Effector memory CD4-positive, alpha-beta T cell (primary cell): Measurements from ENCODE around the gene CACNG1.

ENCODE experiments used
- DNase-seq, 3 donors: peaks; one replicate each; pipeline ENCODE4 v3.0.0-alpha.2; 2020
- H3K27ac ChIP-seq: 2 replicates; pipeline ENCODE4 v1.7.0; 2013; ENCODE audit warnings: mild to moderate bottlenecking, low read length, moderate library complexity; ENCODE audit not compliant: insufficient read depth, poor library complexity, severe bottlenecking
- H3K27me3 ChIP-seq: replicated peaks from 2 replicates; pipeline ENCODE4 v1.7.0; 2013; ENCODE audit warnings: mild to moderate bottlenecking, low read length; ENCODE audit not compliant: insufficient read depth, control insufficient read depth, poor library complexity, severe bottlenecking
- H3K36me3 ChIP-seq: 2 replicates; pipeline ENCODE4 v1.7.0; 2013; ENCODE audit warnings: mild to moderate bottlenecking, low read length, moderate library complexity; ENCODE audit not compliant: control insufficient read depth, insufficient read depth
- H3K4me1 ChIP-seq: 2 replicates; pipeline ENCODE4 v1.7.0; 2013; ENCODE audit warnings: low read length, mild to moderate bottlenecking; ENCODE audit not compliant: control insufficient read depth, insufficient read depth, poor library complexity, severe bottlenecking
- H3K4me3 ChIP-seq: 2 replicates; pipeline ENCODE4 v1.7.0; 2013; ENCODE audit warnings: low read length, low read depth, mild to moderate bottlenecking; ENCODE audit not compliant: insufficient read depth, poor library complexity, severe bottlenecking
- H3K9me3 ChIP-seq: 2 replicates; pipeline ENCODE4 v1.7.0; 2013; ENCODE audit warnings: mild to moderate bottlenecking, low read length, moderate library complexity; ENCODE audit not compliant: control insufficient read depth
- total RNA-seq, 3 donors: gene quantifications; one replicate each; lab custom pipeline; 2026; lab: John Stamatoyannopoulos, UW

CACNG1 gene, protein sequence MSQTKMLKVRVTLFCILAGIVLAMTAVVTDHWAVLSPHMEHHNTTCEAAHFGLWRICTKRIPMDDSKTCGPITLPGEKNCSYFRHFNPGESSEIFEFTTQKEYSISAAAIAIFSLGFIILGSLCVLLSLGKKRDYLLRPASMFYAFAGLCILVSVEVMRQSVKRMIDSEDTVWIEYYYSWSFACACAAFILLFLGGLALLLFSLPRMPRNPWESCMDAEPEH
- total RNA-seq, result 0 reads per million in 3 donors

DNA sequence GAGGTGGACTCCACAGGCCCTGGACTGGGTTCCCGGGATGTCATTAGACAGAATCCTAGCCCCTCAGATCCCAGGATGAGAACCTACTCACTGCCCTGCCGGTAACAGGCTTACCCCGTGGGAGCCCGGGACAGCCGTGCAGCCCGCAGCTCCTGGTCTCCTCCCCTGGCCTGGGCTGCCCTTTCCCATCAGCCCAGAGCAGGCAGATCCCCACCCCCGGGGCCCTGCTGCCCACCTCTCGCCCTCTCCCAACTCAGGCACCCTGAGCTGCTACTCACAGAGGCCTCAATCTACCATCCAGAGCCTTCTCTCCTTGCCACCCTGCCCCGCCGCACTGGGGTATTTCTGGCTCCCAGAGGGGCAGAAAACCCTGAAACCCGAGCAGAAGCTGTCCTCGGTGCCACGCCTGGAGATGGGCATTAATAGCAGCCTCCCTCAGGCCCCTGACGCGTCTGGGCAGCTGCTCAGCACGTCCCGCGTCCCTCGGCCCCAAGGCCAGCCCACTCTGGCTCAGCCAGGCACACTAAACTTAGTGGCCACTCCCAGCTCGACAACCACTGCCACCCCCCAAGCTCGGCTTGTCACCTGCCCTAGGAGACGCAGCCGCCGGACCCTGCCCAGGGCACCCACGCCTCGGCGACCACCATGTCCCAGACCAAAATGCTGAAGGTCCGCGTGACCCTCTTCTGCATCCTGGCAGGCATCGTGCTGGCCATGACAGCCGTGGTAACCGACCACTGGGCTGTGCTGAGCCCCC is at the start of gene CACNG1:
TSS of gene CACNG1 (plus strand) at position 539 of the 757 bp plus-strand sequence. CDS start at position 646, 107 bp downstream.
- Histone ChIP-seq H3K27ac (no peak within 1 kb of the TSS), H3K4me3 (no peak within 1 kb of the TSS), H3K4me1 (no peaks in the 10 kb centered on the region), H3K9me3 (peaks cover 3% of the 10 kb centered on the region), H3K27me3 (no peaks in the 10 kb centered on the region), H3K36me3 (no peaks in the 10 kb centered on the region)
- DNase-seq, result no peak

DNA sequence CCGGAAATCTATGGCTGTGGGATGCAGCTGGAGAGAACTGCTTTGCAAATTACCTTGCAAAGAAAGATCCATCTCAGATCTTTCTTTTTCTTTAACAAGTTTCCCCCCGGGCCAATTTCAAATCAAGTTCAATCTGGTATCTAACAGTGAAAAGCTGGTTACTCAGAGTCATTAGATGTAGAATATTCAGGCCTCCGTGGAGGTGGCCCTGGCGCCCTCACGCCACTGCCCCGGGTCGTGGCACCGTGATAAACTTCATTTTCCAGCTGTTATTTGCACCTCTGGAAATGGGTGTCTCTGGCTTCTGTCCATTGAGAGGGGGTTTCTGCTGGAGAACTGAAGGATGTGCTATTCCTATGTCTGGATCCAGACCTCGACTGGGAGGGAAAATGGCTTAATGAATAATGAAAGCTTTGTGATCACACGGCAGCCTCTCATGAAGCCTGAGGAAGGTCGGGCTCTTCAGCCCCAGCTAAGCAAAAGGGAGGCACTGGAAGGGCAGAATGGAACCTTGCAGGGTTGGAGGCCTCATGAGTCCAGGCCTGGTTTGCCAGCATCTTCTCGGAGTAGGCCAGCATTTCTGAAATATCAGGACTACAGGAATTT is 49.3 kb upstream of the CACNG1 start:
- no peak overlapping the region for H3K4me3 ChIP-seq

DNA sequence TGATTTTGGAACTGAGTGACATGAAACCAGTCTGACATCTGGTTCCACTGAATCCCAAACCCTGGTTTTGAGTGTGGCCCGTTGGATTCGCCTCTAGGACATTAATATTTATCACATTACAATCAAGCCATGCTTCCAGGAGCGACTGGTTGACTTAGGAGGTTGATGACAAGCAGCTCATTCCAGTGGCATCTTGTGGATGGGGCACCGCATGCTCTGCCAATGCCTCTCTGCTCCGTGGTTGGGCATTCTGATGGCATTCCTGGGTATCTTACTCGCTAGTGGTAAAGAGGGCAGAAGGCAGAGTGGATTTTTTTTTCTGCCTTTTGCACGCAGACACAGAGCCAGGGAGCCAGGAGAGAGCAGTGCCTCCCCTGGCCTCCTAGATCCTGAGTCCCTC is 48.4 kb upstream of the CACNG1 start:
- Histone ChIP-seq H3K27ac (no peak overlapping the region), H3K4me1 (no peaks in the 10 kb centered on the region), H3K4me3 (no peak overlapping the region), H3K9me3 (no peaks in the 10 kb centered on the region), H3K36me3 (no peaks in the 10 kb centered on the region), H3K27me3 (no peaks in the 10 kb centered on the region)
- no peak for DNase-seq

More for the DNA sequence above, 49.3 kb upstream of the CACNG1 start:
- Histone ChIP-seq H3K27ac (no peak overlapping the region), H3K36me3 (no peaks in the 10 kb centered on the region), H3K27me3 (peaks cover 1% of the 10 kb centered on the region), H3K9me3 (no peaks in the 10 kb centered on the region), H3K4me1 (no peaks in the 10 kb centered on the region)
- no peak for DNase-seq

DNA sequence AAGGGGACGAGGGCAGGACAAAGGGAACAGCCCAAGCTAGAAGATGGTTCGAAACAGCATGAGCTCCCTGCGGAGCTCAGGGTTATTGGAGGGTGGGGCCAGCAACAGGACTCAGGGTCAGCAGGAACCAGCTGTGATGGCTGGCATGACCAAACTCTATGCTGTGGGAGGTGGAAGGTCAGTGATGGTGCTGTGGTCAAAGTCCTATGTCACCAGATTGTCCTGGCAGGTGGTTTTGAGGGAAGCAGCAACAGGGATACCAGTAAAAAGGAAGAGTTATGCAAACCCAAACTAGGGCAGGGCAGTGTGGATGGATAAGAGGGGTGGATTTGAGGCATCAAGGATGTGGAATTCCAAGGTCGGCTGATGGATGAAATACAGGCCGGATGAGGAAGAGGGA is 47.4 kb upstream of the CACNG1 start:
- Histone ChIP-seq H3K27ac (no peak overlapping the region), H3K4me1 (no peaks in the 10 kb centered on the region), H3K36me3 (no peaks in the 10 kb centered on the region), H3K4me3 (no peak overlapping the region), H3K27me3 (no peaks in the 10 kb centered on the region), H3K9me3 (no peaks in the 10 kb centered on the region)
- no peak for DNase-seq

DNA sequence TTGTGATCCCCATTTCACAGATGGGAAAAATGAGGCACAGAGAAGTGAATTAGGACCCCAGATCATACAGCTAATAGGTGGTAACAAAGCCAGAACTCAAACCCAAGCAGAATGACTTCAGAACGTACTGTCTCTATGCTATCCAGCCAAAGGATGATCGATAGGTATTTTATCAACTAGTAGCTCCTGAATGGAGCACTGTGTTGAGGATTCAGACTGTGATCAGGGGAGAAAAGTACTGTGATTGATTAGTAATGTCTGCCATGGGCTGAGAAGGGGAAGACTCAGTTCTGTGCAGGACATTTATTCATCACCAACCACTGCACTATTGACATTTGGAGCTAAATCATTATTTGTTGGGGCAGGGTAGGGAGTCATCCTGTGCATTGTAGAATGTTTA is 41.1 kb upstream of the CACNG1 start:
- Histone ChIP-seq H3K27me3 (no peaks in the 10 kb centered on the region), H3K36me3 (no peaks in the 10 kb centered on the region), H3K9me3 (no peaks in the 10 kb centered on the region), H3K4me3 (no peak overlapping the region), H3K27ac (no peak overlapping the region), H3K4me1 (no peaks in the 10 kb centered on the region)
- no peak for DNase-seq

DNA sequence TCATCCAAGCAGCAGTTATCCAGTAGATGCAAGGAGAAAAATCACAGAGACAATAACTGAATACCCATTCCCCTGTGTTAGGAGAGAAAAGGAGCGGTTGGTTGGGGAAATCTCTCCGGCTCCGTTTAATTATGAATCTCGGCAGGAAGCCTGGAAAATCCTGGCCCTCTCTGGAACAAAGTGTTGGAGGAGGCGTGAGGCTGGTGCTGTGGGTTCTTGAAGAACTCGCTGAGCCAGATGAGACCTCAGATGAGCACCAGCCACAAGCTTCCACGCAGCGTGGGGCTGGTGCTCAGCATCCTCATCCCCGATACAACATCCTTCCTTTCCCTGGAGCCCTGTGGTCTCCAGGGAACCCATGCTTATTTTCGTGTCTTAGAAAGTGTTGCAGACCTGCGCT is 40.2 kb upstream of the CACNG1 start:
- Histone ChIP-seq H3K36me3 (no peaks in the 10 kb centered on the region), H3K27me3 (no peaks in the 10 kb centered on the region), H3K9me3 (no peaks in the 10 kb centered on the region), H3K4me1 (no peaks in the 10 kb centered on the region), H3K4me3 (no peak overlapping the region), H3K27ac (no peak overlapping the region)
- DNase-seq, result no peak

DNA sequence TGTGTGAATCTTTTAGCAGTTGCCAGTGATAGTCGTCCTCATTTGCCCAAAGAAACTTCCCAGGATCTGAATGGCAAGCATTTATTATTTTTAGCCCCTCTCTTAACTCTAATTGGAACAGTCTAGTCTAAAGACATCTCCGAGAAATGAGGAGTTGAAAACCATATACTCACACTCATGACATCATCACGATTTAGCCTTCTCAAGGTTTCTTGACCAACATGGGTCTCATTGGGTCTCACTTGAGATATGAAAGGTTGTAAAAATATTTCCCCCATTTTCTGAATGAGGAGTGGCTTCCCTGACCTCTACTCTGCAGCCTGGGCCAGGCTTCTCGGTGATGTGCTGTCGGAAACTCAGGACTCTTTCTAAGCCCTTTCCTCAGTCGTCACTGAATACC is 37.1 kb upstream of the CACNG1 start:
- Histone ChIP-seq H3K27ac (no peak overlapping the region), H3K9me3 (no peaks in the 10 kb centered on the region), H3K36me3 (no peaks in the 10 kb centered on the region), H3K4me1 (no peaks in the 10 kb centered on the region), H3K27me3 (no peaks in the 10 kb centered on the region), H3K4me3 (no peak overlapping the region)
- no peak for DNase-seq

DNA sequence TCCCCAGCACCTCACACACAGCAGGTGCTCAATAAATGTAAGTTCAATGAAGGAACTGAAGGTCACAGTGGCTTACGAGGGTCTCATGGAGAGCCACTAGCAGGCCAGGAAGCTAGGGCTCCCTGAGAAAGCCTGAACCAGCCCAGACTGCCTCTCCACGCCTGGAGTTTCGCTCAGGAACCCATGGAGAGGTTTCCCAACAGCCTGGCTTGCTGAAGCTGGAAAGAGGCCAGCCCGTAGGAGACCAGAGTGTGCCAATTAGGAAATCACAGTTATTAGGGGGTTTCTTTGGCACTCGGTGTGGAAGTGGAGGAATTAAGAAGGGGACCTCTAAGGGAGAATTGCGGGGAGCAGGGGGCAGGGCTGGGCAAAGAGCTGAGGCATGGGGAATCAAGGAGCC is 36.3 kb upstream of the CACNG1 start:
- Histone ChIP-seq H3K4me1 (no peaks in the 10 kb centered on the region), H3K4me3 (no peak overlapping the region), H3K36me3 (no peaks in the 10 kb centered on the region), H3K27me3 (no peaks in the 10 kb centered on the region), H3K27ac (no peak overlapping the region), H3K9me3 (no peaks in the 10 kb centered on the region)
- no peak for DNase-seq

DNA sequence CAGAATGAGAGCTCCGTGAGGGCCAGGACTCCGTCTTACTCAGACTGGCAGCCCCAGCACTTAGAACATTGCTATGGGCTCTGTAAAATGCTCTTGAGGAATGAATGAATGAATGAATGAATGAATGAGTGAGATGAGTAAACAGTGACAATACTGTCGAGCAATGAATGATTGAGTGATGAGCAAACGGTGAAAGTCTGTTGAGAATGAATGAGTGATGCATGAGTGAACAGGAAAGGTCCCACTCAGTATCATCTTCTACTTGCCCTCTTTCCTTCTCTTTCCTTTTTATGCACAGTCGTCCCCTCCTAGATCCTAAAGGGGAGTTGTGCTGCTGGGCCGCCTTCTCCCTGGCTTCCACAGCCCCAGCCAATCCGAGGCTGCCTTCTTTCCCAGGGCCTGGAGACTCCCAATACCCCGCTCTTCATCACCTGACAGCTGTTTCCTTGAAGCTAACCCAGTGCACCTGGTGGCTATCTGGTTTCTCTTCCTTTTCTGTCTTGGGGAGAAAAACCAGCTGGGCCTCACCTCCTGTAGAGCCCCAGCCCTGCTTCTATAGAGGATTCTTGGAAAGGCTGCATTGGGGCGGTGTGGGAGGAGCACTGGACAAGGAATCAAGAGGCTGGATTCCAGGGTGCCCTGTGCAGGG is 32.7 kb upstream of the CACNG1 start:
- Histone ChIP-seq H3K9me3 (no peaks in the 10 kb centered on the region), H3K27me3 (no peaks in the 10 kb centered on the region), H3K4me1 (no peaks in the 10 kb centered on the region), H3K4me3 (no peak overlapping the region), H3K36me3 (no peaks in the 10 kb centered on the region), H3K27ac (no peak overlapping the region)
- DNase-seq, result no peak

DNA sequence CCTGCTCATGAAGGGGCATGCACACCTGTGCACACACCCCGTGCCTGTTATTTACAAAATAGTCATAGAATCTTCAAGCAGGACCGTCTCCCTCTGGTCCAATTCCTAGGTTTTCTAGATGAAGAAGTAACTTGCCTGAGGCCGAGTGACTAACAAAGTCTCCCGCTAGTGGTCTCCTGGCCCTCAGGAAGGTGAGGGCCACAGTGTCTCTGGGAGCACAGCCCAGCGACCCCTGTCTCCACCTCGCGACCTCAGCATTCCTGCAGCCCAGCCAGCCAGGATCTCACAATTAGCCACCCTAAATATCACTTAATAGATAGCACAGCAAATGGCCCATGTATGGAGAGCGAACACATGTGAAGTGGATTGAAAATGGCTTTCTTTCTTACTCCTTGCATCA is 30.5 kb upstream of the CACNG1 start:
- Histone ChIP-seq H3K4me3 (no peak overlapping the region), H3K27ac (no peak overlapping the region), H3K4me1 (no peaks in the 10 kb centered on the region), H3K9me3 (no peaks in the 10 kb centered on the region), H3K36me3 (no peaks in the 10 kb centered on the region), H3K27me3 (no peaks in the 10 kb centered on the region)
- no peak for DNase-seq
